Keratinocyte (primary cell): ENCODE data around the gene IL32. TPM values are rescaled to one million over a fixed set of nuclear protein-coding genes. Genes with fewer than 3 reads are reported as not detected.

ENCODE experiments used
- DNase-seq: peaks from one replicate; pipeline ENCODE4 v3.0.0-alpha.2; 2011; ENCODE audit warnings: low read depth, missing footprints, low spot score
- FAIRE-seq: peaks from 2 replicates; lab custom pipeline; 2011; peaks lifted over from hg19 to GRCh38; lab: Jason Lieb, UNC
- H2AFZ ChIP-seq: 2 replicates; pipeline ENCODE4 v1.6.0; 2012; ENCODE audit warnings: low read length, control low read depth, inconsistent platforms; ENCODE audit not compliant: control insufficient read depth
- H3K27ac ChIP-seq: 2 replicates; pipeline ENCODE4 v1.5.1; 2011; ENCODE audit warnings: low read length; ENCODE audit not compliant: control insufficient read depth, insufficient read depth
- H3K27me3 ChIP-seq: 3 replicates; pipeline ENCODE4 v1.6.0; 2011; ENCODE audit warnings: low read length; ENCODE audit not compliant: control insufficient read depth, insufficient read depth; ENCODE audit errors: extremely low read depth
- H3K36me3 ChIP-seq, 2 experiments: 2 replicates in 1 of 2; 3 replicates in 1 of 2; pipeline ENCODE4 v1.5.1; 2011; ENCODE audit warnings: low read length in 2 of 2, mild to moderate bottlenecking in 1 of 2; ENCODE audit not compliant: control insufficient read depth in 2 of 2, insufficient read depth in 2 of 2; ENCODE audit errors: extremely low read depth in 1 of 2
- H3K4me1 ChIP-seq: 3 replicates; pipeline ENCODE4 v1.5.1; 2011; ENCODE audit warnings: low read length; ENCODE audit not compliant: control insufficient read depth, insufficient read depth; ENCODE audit errors: extremely low read depth
- H3K4me2 ChIP-seq: 3 replicates; pipeline ENCODE4 v1.6.0; 2011; ENCODE audit warnings: low read depth, low read length; ENCODE audit not compliant: control insufficient read depth, insufficient read depth; ENCODE audit errors: extremely low read depth
- H3K4me3 ChIP-seq, 3 experiments: fragments of 200-600 bp in 1 of 3; sonication (generic) in 1 of 3; 2 replicates in 2 of 3; 3 replicates in 1 of 3; pipeline ENCODE4 v1.5.1; 2011 to 2016; ENCODE audit warnings: low read length in 3 of 3, mild to moderate bottlenecking in 3 of 3, control low read depth in 2 of 3, inconsistent platforms in 1 of 3, low read depth in 1 of 3, mixed read lengths in 1 of 3, mixed run types in 1 of 3, moderate library complexity in 1 of 3; ENCODE audit not compliant: control insufficient read depth in 2 of 3, insufficient read depth in 2 of 3; ENCODE audit errors: extremely low read depth in 1 of 3
- H3K79me2 ChIP-seq: 2 replicates; pipeline ENCODE4 v1.6.0; 2012; ENCODE audit warnings: low read length; ENCODE audit not compliant: control insufficient read depth, insufficient read depth
- H3K9ac ChIP-seq: 3 replicates; pipeline ENCODE4 v1.6.0; 2011; ENCODE audit warnings: low read length; ENCODE audit not compliant: control insufficient read depth, insufficient read depth; ENCODE audit errors: extremely low read depth
- H3K9me1 ChIP-seq: 3 replicates; pipeline ENCODE4 v1.6.0; 2011; ENCODE audit warnings: low read length; ENCODE audit not compliant: control insufficient read depth, insufficient read depth; ENCODE audit errors: extremely low read depth
- H3K9me3 ChIP-seq: 2 replicates; pipeline ENCODE4 v1.5.1; 2012; ENCODE audit warnings: low read depth, low read length; ENCODE audit not compliant: control insufficient read depth
- H4K20me1 ChIP-seq: 3 replicates; pipeline ENCODE4 v1.6.0; 2011; ENCODE audit warnings: low read length; ENCODE audit not compliant: control insufficient read depth, insufficient read depth; ENCODE audit errors: extremely low read depth
- CTCF ChIP-seq, 3 experiments: IDR thresholded peaks in 1 of 3; conservative IDR thresholded peaks in 1 of 3; optimal IDR thresholded peaks in 1 of 3; 2 replicates in 2 of 3; 3 replicates in 1 of 3; pipeline versions ENCODE3 to v1.5.1; 2011; ENCODE audit warnings: low read length in 3 of 3, mild to moderate bottlenecking in 3 of 3, moderate library complexity in 2 of 3, control low read depth in 1 of 3, inconsistent platforms in 1 of 3; ENCODE audit not compliant: insufficient read depth in 2 of 3; ENCODE audit errors: extremely low read depth in 1 of 3
- EZH2 ChIP-seq: IDR thresholded peaks from one replicate; pipeline ENCODE4 v1.6.1; 2012; ENCODE audit warnings: inconsistent platforms, mild to moderate bottlenecking, low read length, moderate library complexity
- dilution Hi-C: fragments of 300-500 bp; cut with MboI; formaldehyde crosslinking; loops from one replicate; pipeline ENCODE4 v1.7.0; 2020; ENCODE audit warnings: low sequenced_read_pairs; ENCODE audit not compliant: extremely low pct_ligation_motif_present
- polyA plus RNA-seq, 5 experiments: library from polyadenylated mRNA; depleted of rRNA in 3 of 5; stranded (reverse) in 3 of 5; stranded (forward) in 1 of 5; unstranded in 1 of 5; fragments of >200 nt; gene quantifications; 1 replicate in 1 of 5; 2 replicates in 3 of 5; 3 replicates in 1 of 5; pipeline versions ENCODE4 v1.2.1 to v1.2.3, GENCODE V29; 2011 to 2012; ENCODE audit warnings: missing spikeins in 2 of 5, low read depth in 1 of 5, low replicate concordance in 1 of 5

IL32 gene
- polyA plus RNA-seq, 1 donor (not counting 4 experiments of a cell fraction or from before 2014, with no cell fraction given): 0.28 TPM

GRCh38 chr16:3047387-3047720, 18.1 kb upstream of the IL32 start:
- Histone ChIP-seq H3K27ac (no peak overlapping the region), H3K9me1 (no peaks in the 10 kb centered on the region), H3K36me3 (no peaks in the 10 kb centered on the region), H2AFZ (no peak overlapping the region), H3K4me1 (no peaks in the 10 kb centered on the region), H3K27me3 (peaks cover 46% of the 10 kb centered on the region), H4K20me1 (no peaks in the 10 kb centered on the region), H3K4me3 (no peak overlapping the region), H3K79me2 (no peaks in the 10 kb centered on the region), H3K9ac (no peak overlapping the region), H3K9me3 (no peaks in the 10 kb centered on the region), H3K4me2 (no peak overlapping the region)
- no peak for FAIRE-seq
- dilution Hi-C loops: no loop called here
- no peak for DNase-seq
- no peak for TF ChIP-seq CTCF (optimal IDR thresholded peaks at IDR 0.05 in 1 of 3, IDR thresholded peaks at IDR 0.05 in 1 of 3, conservative IDR thresholded peaks at IDR 0.05 in 1 of 3; ENCODE audit: extremely low read depth in 1 of 3, insufficient read depth in 2 of 3, low read length in 3 of 3)
- no peak for TF ChIP-seq EZH2

- no peaks in the 10 kb centered on the region for H3K9me3 ChIP-seq
- TF ChIP-seq CTCF (optimal IDR thresholded peaks at IDR 0.05 in 1 of 3, IDR thresholded peaks at IDR 0.05 in 1 of 3, conservative IDR thresholded peaks at IDR 0.05 in 1 of 3; ENCODE audit: extremely low read depth in 1 of 3, insufficient read depth in 2 of 3, low read length in 3 of 3) (no peak), EZH2 (no peak)
- H3K4me3 ChIP-seq: no peak overlapping the region
- no peaks in the 10 kb centered on the region for H3K79me2 ChIP-seq
- no peak overlapping the region for H3K4me2 ChIP-seq
- DNase-seq: no peak
- no peak overlapping the region for H3K9ac ChIP-seq
- H2AFZ ChIP-seq: no peak overlapping the region
- H3K27me3 ChIP-seq: peaks cover 41% of the 10 kb centered on the region
- H4K20me1 ChIP-seq: no peaks in the 10 kb centered on the region
- H3K4me1 ChIP-seq: no peaks in the 10 kb centered on the region
- FAIRE-seq: no peak
- H3K27ac ChIP-seq: no peak overlapping the region
- H3K36me3 ChIP-seq: peaks cover 0 to 6% of the 10 kb centered on the region in 2 experiments
- H3K9me1 ChIP-seq: no peaks in the 10 kb centered on the region
- dilution Hi-C loops: no loop called here
Observed at GRCh38 chr16:3049921-3050481, 15.4 kb upstream of the IL32 start.
